ENCODE results near the gene PRKACA. TPM values are rescaled to one million over a fixed set of nuclear protein-coding genes. Genes with fewer than 3 reads are reported as not detected.

Gene PRKACA
- total RNA-seq, 2 experiments from 2014 or later: 21.1 to 62.0 TPM

DNA sequence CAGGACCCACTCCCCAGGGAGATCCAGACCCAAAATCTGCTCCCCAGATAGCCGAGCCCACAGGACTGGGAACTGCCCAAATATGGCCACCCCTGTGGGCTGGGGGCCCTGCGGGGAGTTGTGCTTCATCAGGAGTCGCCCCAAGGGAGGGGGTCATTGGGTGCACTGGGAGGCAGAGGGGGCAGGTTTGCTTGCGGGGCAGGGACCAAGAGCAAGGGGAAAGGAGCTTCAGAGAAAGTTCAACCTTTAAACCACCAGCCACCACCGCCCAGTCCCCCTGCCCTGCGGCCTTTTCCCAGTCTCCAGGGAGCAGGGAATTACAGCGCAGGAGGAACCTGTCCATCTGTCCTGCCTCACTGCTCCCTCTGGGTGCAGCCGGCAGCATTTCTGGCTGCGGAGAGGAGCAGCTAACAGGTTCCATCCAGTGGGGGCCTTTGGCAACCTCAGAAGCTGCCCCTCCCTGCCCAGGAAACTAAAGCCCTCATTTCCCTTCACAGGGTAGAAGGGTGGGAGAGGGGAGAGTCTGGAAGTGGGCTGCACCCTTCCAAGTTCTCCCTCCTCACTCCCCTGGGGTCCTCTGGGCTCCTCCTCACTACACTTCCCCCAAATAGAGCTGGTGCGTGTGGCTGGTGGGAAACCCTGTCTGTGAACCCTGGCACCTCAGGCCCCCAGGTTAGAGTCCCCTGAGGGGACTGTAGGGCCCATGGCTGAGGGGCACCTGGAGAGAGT lies 32.6 kb upstream of the PRKACA start:
- no peaks in the 10 kb centered on the region for H3K9me2 ChIP-seq (ENCODE audit: insufficient read depth, low read length)
- no peaks in the 10 kb centered on the region for H3K36me3 ChIP-seq (ENCODE audit: insufficient read depth, low read length)
- no peak for TF ChIP-seq EZH2phosphoT487 (IDR thresholded peaks at IDR 0.05; ENCODE audit: borderline replicate concordance, low read depth, low read length)
- TF ChIP-seq, protein P1, sequence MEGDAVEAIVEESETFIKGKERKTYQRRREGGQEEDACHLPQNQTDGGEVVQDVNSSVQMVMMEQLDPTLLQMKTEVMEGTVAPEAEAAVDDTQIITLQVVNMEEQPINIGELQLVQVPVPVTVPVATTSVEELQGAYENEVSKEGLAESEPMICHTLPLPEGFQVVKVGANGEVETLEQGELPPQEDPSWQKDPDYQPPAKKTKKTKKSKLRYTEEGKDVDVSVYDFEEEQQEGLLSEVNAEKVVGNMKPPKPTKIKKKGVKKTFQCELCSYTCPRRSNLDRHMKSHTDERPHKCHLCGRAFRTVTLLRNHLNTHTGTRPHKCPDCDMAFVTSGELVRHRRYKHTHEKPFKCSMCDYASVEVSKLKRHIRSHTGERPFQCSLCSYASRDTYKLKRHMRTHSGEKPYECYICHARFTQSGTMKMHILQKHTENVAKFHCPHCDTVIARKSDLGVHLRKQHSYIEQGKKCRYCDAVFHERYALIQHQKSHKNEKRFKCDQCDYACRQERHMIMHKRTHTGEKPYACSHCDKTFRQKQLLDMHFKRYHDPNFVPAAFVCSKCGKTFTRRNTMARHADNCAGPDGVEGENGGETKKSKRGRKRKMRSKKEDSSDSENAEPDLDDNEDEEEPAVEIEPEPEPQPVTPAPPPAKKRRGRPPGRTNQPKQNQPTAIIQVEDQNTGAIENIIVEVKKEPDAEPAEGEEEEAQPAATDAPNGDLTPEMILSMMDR (conservative IDR thresholded peaks at IDR 0.05; ENCODE audit: low read length): no peak
- H3K4me3 ChIP-seq (ENCODE audit: low read depth, low read length, poor library complexity, severe bottlenecking): no peak overlapping the region
- no peaks in the 10 kb centered on the region for H3K9me3 ChIP-seq (ENCODE audit: low read length)
- H4K20me1 ChIP-seq (ENCODE audit: insufficient read depth, low read length): no peaks in the 10 kb centered on the region
- intact Hi-C loops (cut with micrococcal nuclease; ENCODE audit: unreplicated experiment): no loop called here
- no TSS peak for BruUV-seq (replicated peaks)
- no peak for DNase-seq (ENCODE audit: low spot score)
- H3K4me2 ChIP-seq (ENCODE audit: low read length): no peak overlapping the region
- ChIA-PET POLR2A (no interaction called here), CTCF (ENCODE audit: unreplicated experiment) (no interaction called here)
- H2AFZ ChIP-seq (ENCODE audit: low read length): no peak overlapping the region
- no peak overlapping the region for H3K27ac ChIP-seq (ENCODE audit: low read depth, low read length, poor library complexity, severe bottlenecking)
- no peaks in the 10 kb centered on the region for H3K79me2 ChIP-seq (ENCODE audit: insufficient read depth, low read depth, low read length)
- no peaks in the 10 kb centered on the region for H3K4me1 ChIP-seq (ENCODE audit: insufficient read depth, low read length, poor library complexity, severe bottlenecking)

DNA sequence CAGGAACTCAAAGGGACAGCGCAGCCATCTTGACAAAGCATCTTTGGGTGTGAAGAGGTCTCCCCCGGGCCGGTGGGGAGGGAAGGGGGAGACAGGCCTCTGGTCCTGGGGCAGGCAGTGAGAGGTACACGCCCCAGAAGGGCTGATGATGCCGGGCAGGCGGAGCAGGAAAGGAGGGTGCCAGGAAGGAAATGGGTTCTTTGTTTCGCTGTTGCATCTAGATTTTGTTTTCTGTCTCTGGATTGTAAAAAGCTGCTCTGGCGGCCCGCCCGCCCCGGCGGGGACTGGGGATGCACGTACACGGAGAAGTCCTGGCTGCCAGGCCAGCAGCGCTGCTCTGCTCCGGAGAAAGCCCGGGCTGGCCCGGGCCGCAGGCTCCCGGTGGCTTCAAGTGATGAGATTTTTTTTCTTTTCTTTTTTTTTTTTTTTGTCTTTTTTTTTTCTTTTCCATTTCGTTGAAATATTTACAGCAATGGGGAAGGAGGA lies 32.0 kb upstream of the PRKACA start:
- no peak overlapping the region for H3K27ac ChIP-seq (ENCODE audit: low read depth, low read length, poor library complexity, severe bottlenecking)
- no peak overlapping the region for H3K4me2 ChIP-seq (ENCODE audit: low read length)
- no peaks in the 10 kb centered on the region for H3K79me2 ChIP-seq (ENCODE audit: insufficient read depth, low read depth, low read length)
- no peaks in the 10 kb centered on the region for H4K20me1 ChIP-seq (ENCODE audit: insufficient read depth, low read length)
- POLR2A ChIA-PET: no interaction called here
- no peak overlapping the region for H2AFZ ChIP-seq (ENCODE audit: low read length)
- H3K9me3 ChIP-seq (ENCODE audit: low read length): no peaks in the 10 kb centered on the region
- H3K9me2 ChIP-seq (ENCODE audit: insufficient read depth, low read length): no peaks in the 10 kb centered on the region
- CTCF ChIA-PET (ENCODE audit: unreplicated experiment): no interaction called here
- intact Hi-C loops (cut with micrococcal nuclease; ENCODE audit: unreplicated experiment): no loop called here
- H3K36me3 ChIP-seq (ENCODE audit: insufficient read depth, low read length): no peaks in the 10 kb centered on the region
- TF ChIP-seq, protein P1 (conservative IDR thresholded peaks at IDR 0.05; ENCODE audit: low read length): no peak
- TF ChIP-seq EZH2phosphoT487 (IDR thresholded peaks at IDR 0.05; ENCODE audit: borderline replicate concordance, low read depth, low read length): no peak
- no peaks in the 10 kb centered on the region for H3K4me1 ChIP-seq (ENCODE audit: insufficient read depth, low read length, poor library complexity, severe bottlenecking)
- BruUV-seq (replicated peaks): no TSS peak
- DNase-seq (ENCODE audit: low spot score): no peak
- no peak overlapping the region for H3K4me3 ChIP-seq (ENCODE audit: low read depth, low read length, poor library complexity, severe bottlenecking)

DNA sequence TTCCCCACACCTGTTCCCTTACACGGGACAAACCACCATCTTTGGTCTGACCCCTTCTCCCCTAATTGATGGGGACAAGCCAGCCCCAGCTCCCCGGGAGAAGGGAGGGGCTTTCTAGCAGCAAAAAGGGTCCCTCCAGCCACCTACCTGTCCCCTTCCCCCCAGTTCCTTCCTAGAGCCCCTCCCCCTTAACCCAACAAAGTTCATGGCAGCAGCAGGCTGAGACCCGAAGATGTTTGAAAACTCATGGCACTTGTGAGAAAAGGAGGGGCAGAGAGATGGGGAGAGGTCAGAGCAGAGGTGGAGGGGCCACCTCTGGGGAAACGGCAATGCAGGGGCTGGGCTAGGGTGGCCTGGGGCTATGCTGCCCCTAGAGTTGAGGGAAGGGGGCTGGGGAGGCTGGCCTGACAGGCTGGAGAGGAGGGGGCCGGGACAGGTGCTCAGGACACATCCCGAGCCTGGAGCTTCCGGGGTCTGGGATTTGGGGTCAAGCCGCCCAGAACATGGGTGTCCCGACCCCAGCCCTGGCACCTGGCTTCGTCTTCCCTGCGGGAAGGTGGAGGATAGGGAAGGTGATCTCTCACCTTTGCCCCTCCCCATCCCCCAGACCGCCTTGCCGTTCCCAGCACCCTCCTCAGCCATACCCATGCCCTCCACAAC lies 31.3 kb upstream of the PRKACA start:
- Histone ChIP-seq H4K20me1 (ENCODE audit: insufficient read depth, low read length) (no peaks in the 10 kb centered on the region), H3K36me3 (ENCODE audit: insufficient read depth, low read length) (no peaks in the 10 kb centered on the region), H3K4me3 (ENCODE audit: low read depth, low read length, poor library complexity, severe bottlenecking) (no peak overlapping the region), H3K4me2 (ENCODE audit: low read length) (no peak overlapping the region), H3K9me2 (ENCODE audit: insufficient read depth, low read length) (no peaks in the 10 kb centered on the region), H3K9me3 (ENCODE audit: low read length) (no peaks in the 10 kb centered on the region), H2AFZ (ENCODE audit: low read length) (no peak overlapping the region), H3K27ac (ENCODE audit: low read depth, low read length, poor library complexity, severe bottlenecking) (no peak overlapping the region), H3K79me2 (ENCODE audit: insufficient read depth, low read depth, low read length) (no peaks in the 10 kb centered on the region), H3K4me1 (ENCODE audit: insufficient read depth, low read length, poor library complexity, severe bottlenecking) (no peaks in the 10 kb centered on the region)
- BruUV-seq (replicated peaks): no TSS peak
- TF ChIP-seq, protein P1 (conservative IDR thresholded peaks at IDR 0.05; ENCODE audit: low read length): no peak
- TF ChIP-seq EZH2phosphoT487 (IDR thresholded peaks at IDR 0.05; ENCODE audit: borderline replicate concordance, low read depth, low read length): no peak
- POLR2A ChIA-PET: no interaction called here
- DNase-seq (ENCODE audit: low spot score): no peak
- CTCF ChIA-PET (ENCODE audit: unreplicated experiment): no interaction called here
- intact Hi-C loops (cut with micrococcal nuclease; ENCODE audit: unreplicated experiment): no loop called here

Measured in OCI-LY7 (cell line).